ENCODE results near the gene P2RX3. TPM values are rescaled to one million over a fixed set of nuclear protein-coding genes. Genes with fewer than 3 reads are reported as not detected.

The P2RX3 gene
- total and polyA plus RNA-seq, 2 experiments from 2014 or later, result not detected

- no peak overlapping the region for H3K27ac ChIP-seq
- 84% methylated on average over 17 of the region's 17 CpGs for WGBS (ENCODE audit: low lambda C conversion rate, missing lambda C conversion rate)
These were observed 34.7 kb upstream of the P2RX3 start for GRCh38 chr11:57303280-57303989.

GRCh38 chr11:57303990-57304579 is 34.1 kb upstream of the P2RX3 start:
- Histone ChIP-seq H2AFZ (no peak overlapping the region), H3K4me3 (no peak overlapping the region), H3K9me2 (replicated peaks; ENCODE audit: insufficient read depth) (no peaks in the 10 kb centered on the region), H3K36me3 (replicated peaks; ENCODE audit: insufficient read depth, low read depth) (peaks cover 10% of the 10 kb centered on the region), H3K4me2 (peak overlapping the region; percentile 35), H3K27me3 (no peaks in the 10 kb centered on the region), H3K4me1 (ENCODE audit: insufficient read depth) (peaks cover 12% of the 10 kb centered on the region), H3K79me2 (peaks cover 51% of the 10 kb centered on the region), H4K20me1 (ENCODE audit: insufficient read depth, poor library complexity, severe bottlenecking) (peaks cover 19% of the 10 kb centered on the region), H3K27ac (no peak overlapping the region), H3K9me3 (ENCODE audit: low read depth) (no peaks in the 10 kb centered on the region)
- DNase-seq (ENCODE audit: low spot score), result no peak
- 85% methylated on average over 8 of the region's 8 CpGs for WGBS (ENCODE audit: low lambda C conversion rate, missing lambda C conversion rate)
- TF ChIP-seq EZH2 (IDR thresholded peaks at IDR 0.05; ENCODE audit: borderline replicate concordance) (no peak), EZH2phosphoT487 (IDR thresholded peaks at IDR 0.05; ENCODE audit: low read depth, severe bottlenecking, unreplicated experiment) (no peak), CTCF (IDR thresholded peaks at IDR 0.05; ENCODE audit: poor library complexity) (no peak)

More at GRCh38 chr11:57303280-57303989, 34.7 kb upstream of the P2RX3 start:
- Histone ChIP-seq H2AFZ (no peak overlapping the region), H3K36me3 (replicated peaks; ENCODE audit: insufficient read depth, low read depth) (peaks cover 10% of the 10 kb centered on the region), H3K4me3 (no peak overlapping the region), H3K79me2 (peaks cover 45% of the 10 kb centered on the region), H3K9me2 (replicated peaks; ENCODE audit: insufficient read depth) (no peaks in the 10 kb centered on the region), H3K9me3 (ENCODE audit: low read depth) (no peaks in the 10 kb centered on the region), H4K20me1 (ENCODE audit: insufficient read depth, poor library complexity, severe bottlenecking) (peaks cover 19% of the 10 kb centered on the region), H3K4me2 (peak overlapping the region; percentile 35), H3K27me3 (no peaks in the 10 kb centered on the region), H3K4me1 (ENCODE audit: insufficient read depth) (peaks cover 10% of the 10 kb centered on the region)
- TF ChIP-seq EZH2phosphoT487 (IDR thresholded peaks at IDR 0.05; ENCODE audit: low read depth, severe bottlenecking, unreplicated experiment) (no peak), EZH2 (IDR thresholded peaks at IDR 0.05; ENCODE audit: borderline replicate concordance) (no peak), CTCF (IDR thresholded peaks at IDR 0.05; ENCODE audit: poor library complexity) (no peak)
- DNase-seq (ENCODE audit: low spot score), result no peak

GRCh38 chr11:57305523-57305922 is 32.6 kb upstream of the P2RX3 start:
- H4K20me1 ChIP-seq (ENCODE audit: insufficient read depth, poor library complexity, severe bottlenecking), result peaks cover 23% of the 10 kb centered on the region
- no peak overlapping the region for H3K4me3 ChIP-seq
- H3K27ac ChIP-seq, result no peak overlapping the region
- peaks cover 7% of the 10 kb centered on the region for H3K36me3 ChIP-seq (replicated peaks; ENCODE audit: insufficient read depth, low read depth)
- no peak for DNase-seq (ENCODE audit: low spot score)
- no peaks in the 10 kb centered on the region for H3K9me3 ChIP-seq (ENCODE audit: low read depth)
- H3K9me2 ChIP-seq (replicated peaks; ENCODE audit: insufficient read depth), result no peaks in the 10 kb centered on the region
- TF ChIP-seq EZH2phosphoT487 (IDR thresholded peaks at IDR 0.05; ENCODE audit: low read depth, severe bottlenecking, unreplicated experiment) (no peak), EZH2 (IDR thresholded peaks at IDR 0.05; ENCODE audit: borderline replicate concordance) (no peak), CTCF (IDR thresholded peaks at IDR 0.05; ENCODE audit: poor library complexity) (no peak)
- peaks cover 17% of the 10 kb centered on the region for H3K4me1 ChIP-seq (ENCODE audit: insufficient read depth)
- H3K79me2 ChIP-seq, result peaks cover 66% of the 10 kb centered on the region
- WGBS (ENCODE audit: low lambda C conversion rate, missing lambda C conversion rate), result 83% methylated on average over 8 of the region's 8 CpGs
- H2AFZ ChIP-seq, result no peak overlapping the region
- H3K27me3 ChIP-seq, result no peaks in the 10 kb centered on the region
- peak overlapping the region; percentile 54 for H3K4me2 ChIP-seq
